ENCODE data around the gene OPHN1. TPM values are rescaled to one million over a fixed set of nuclear protein-coding genes. Genes with fewer than 3 reads are reported as not detected.
"Not testable (repeated sequence)": the region's sequence is repeated elsewhere in the genome, so short reads cannot be mapped to it uniquely, and the experiment has no call there.

OPHN1 gene
- total RNA-seq, 3 donors from 2014 or later, result 7.5 to 9.5 (median 7.6) TPM

GRCh38 chrX:68345025-68345424 lies 88.3 kb downstream of the OPHN1 start:
- no peak overlapping the region for H3K4me3 ChIP-seq
- TF ChIP-seq CTCF (IDR thresholded peaks at IDR 0.05), result no peak
- H3K4me1 ChIP-seq (ENCODE audit: low read depth), result no peaks in the 10 kb centered on the region
- ATAC-seq (no peak), DNase-seq (no peak)
- no peaks in the 10 kb centered on the region for H3K9me3 ChIP-seq
- H3K36me3 ChIP-seq (ENCODE audit: low read depth), result no peaks in the 10 kb centered on the region
- intact Hi-C loops (cut with DNase I, micrococcal nuclease), result no loop called here

- Histone ChIP-seq H3K4me3 (no peak overlapping the region), H3K36me3 (ENCODE audit: low read depth) (no peaks in the 10 kb centered on the region), H3K4me1 (ENCODE audit: low read depth) (no peaks in the 10 kb centered on the region), H3K9me3 (no peaks in the 10 kb centered on the region)
- intact Hi-C loops (cut with DNase I, micrococcal nuclease), result no loop called here
- ATAC-seq (no peak), DNase-seq (no peak)
- TF ChIP-seq CTCF (IDR thresholded peaks at IDR 0.05), result no peak
These were observed 89.7 kb downstream of the OPHN1 start for GRCh38 chrX:68343551-68343950.

GRCh38 chrX:68332201-68332731 lies 101.0 kb downstream of the OPHN1 start:
- TF ChIP-seq CTCF (IDR thresholded peaks at IDR 0.05), result no peak
- DNase-seq (no peak), ATAC-seq (no peak)
- Histone ChIP-seq H3K4me3 (no peak overlapping the region), H3K4me1 (ENCODE audit: low read depth) (no peaks in the 10 kb centered on the region), H3K36me3 (ENCODE audit: low read depth) (no peaks in the 10 kb centered on the region), H3K9me3 (no peaks in the 10 kb centered on the region)
- intact Hi-C loops (cut with DNase I, micrococcal nuclease), result no loop called here

GRCh38 chrX:68326841-68327240 lies 106.5 kb downstream of the OPHN1 start:
- intact Hi-C loops (cut with DNase I, micrococcal nuclease); H3K4me1 ChIP-seq (ENCODE audit: low read depth); H3K36me3 ChIP-seq (ENCODE audit: low read depth); H3K4me3 ChIP-seq; DNase-seq; H3K9me3 ChIP-seq; ATAC-seq: not testable (repeated sequence)

GRCh38 chrX:68307769-68308168 lies 125.5 kb downstream of the OPHN1 start:
- no peaks in the 10 kb centered on the region for H3K4me1 ChIP-seq (ENCODE audit: low read depth)
- DNase-seq (no peak), ATAC-seq (no peak)
- H3K36me3 ChIP-seq (ENCODE audit: low read depth), result no peaks in the 10 kb centered on the region
- intact Hi-C loops (cut with DNase I, micrococcal nuclease), result no loop called here
- no peak for TF ChIP-seq CTCF (IDR thresholded peaks at IDR 0.05)
- H3K4me3 ChIP-seq, result no peak overlapping the region
- H3K9me3 ChIP-seq, result no peaks in the 10 kb centered on the region

GRCh38 chrX:68304602-68305001 lies 128.7 kb downstream of the OPHN1 start:
- no peak overlapping the region for H3K4me3 ChIP-seq

More at GRCh38 chrX:68304602-68305001, 128.7 kb downstream of the OPHN1 start:
- no peak for TF ChIP-seq CTCF (IDR thresholded peaks at IDR 0.05)
- ATAC-seq (no peak), DNase-seq (no peak)
- intact Hi-C loops (cut with DNase I, micrococcal nuclease), result no loop called here
- no peaks in the 10 kb centered on the region for H3K4me1 ChIP-seq (ENCODE audit: low read depth)
- H3K9me3 ChIP-seq, result no peaks in the 10 kb centered on the region
- H3K36me3 ChIP-seq (ENCODE audit: low read depth), result no peaks in the 10 kb centered on the region

All from mucosa of descending colon (tissue), 3 donors.